GM12878 (cell line): Measurements from ENCODE around the gene DYNLL2. TPM values are rescaled to one million over a fixed set of nuclear protein-coding genes. Genes with fewer than 3 reads are reported as not detected.

ENCODE experiments used
- ATAC-seq: fragments of 200-7000 bp; cut with Tn5 transposase; 3 replicates; pipeline ENCODE4 v1.9.1; 2020; ENCODE audit warnings: mild to moderate bottlenecking, moderate library complexity
- BruUV-seq: library from RNA; stranded (reverse); fragments of 400-500 nt; replicated peaks from 2 replicates; lab custom pipeline; 2021; lab: Mats Ljungman, UMichigan
- CTCF ChIA-PET: fragments of 300-600 bp; sonication (Branson Sonifier 250); formaldehyde crosslinking; extraction: SDS; loops from one replicate; lab custom pipeline; 2021; ENCODE audit warnings: inconsistent platforms; lab: Yijun Ruan, JAX
- POLR2A ChIA-PET: fragments of 350-600 bp; formaldehyde crosslinking; extraction: SDS; loops from one replicate; lab custom pipeline; 2021; ENCODE audit warnings: inconsistent platforms; lab: Charles Lee
- RAD21 ChIA-PET: fragments of 300-600 bp; sonication (Branson Sonifier 250); formaldehyde crosslinking; loops from one replicate; lab custom pipeline; 2023; ENCODE audit warnings: antibody characterized with exemption; ENCODE audit not compliant: unreplicated experiment; lab: Charles Lee
- SMC1A ChIA-PET: fragments of 300-600 bp; sonication (Branson Sonifier 250); formaldehyde crosslinking; loops from one replicate; lab custom pipeline; 2023; ENCODE audit not compliant: unreplicated experiment, uncharacterized antibody; lab: Charles Lee
- DNase-seq: peaks from one replicate; pipeline ENCODE4 v3.0.0-alpha.2; 2011; ENCODE audit warnings: low read depth, low spot score
- FAIRE-seq: peaks from 3 replicates; lab custom pipeline; 2011; peaks lifted over from hg19 to GRCh38; lab: Jason Lieb, UNC
- H2AFZ ChIP-seq: 2 replicates; pipeline ENCODE4 v1.6.0; 2011; ENCODE audit warnings: low read depth, low read length, control low read depth; ENCODE audit not compliant: control insufficient read depth
- H3K27ac ChIP-seq: 2 replicates; pipeline ENCODE4 v1.5.1; 2011; ENCODE audit warnings: control low read depth; ENCODE audit not compliant: control insufficient read depth, insufficient read depth
- H3K27me3 ChIP-seq, 2 experiments: replicated peaks in 1 of 2; 2 replicates each; pipeline versions ENCODE4 v1.6.0 to v1.6.1; 2011; ENCODE audit warnings: low read length in 1 of 2; ENCODE audit not compliant: control insufficient read depth in 2 of 2, insufficient read depth in 2 of 2
- H3K36me3 ChIP-seq, 2 experiments: 2 replicates each; pipeline ENCODE4 v1.5.1; 2011; ENCODE audit warnings: low read length in 1 of 2; ENCODE audit not compliant: control insufficient read depth in 2 of 2, insufficient read depth in 2 of 2
- H3K4me1 ChIP-seq: 2 replicates; pipeline ENCODE4 v1.6.1; 2011; ENCODE audit warnings: mild to moderate bottlenecking, low read length, moderate library complexity, mixed read lengths; ENCODE audit not compliant: control insufficient read depth, insufficient read depth
- H3K4me2 ChIP-seq: 2 replicates; pipeline ENCODE4 v1.6.0; 2011; ENCODE audit warnings: control low read depth; ENCODE audit not compliant: control insufficient read depth, insufficient read depth
- H3K4me3 ChIP-seq: fragments of 200-600 bp; sonication (generic); 2 replicates; pipeline ENCODE4 v1.5.1; 2016
- H3K79me2 ChIP-seq: 2 replicates; pipeline ENCODE4 v1.6.0; 2011; ENCODE audit warnings: low read length; ENCODE audit not compliant: control insufficient read depth, insufficient read depth
- H3K9ac ChIP-seq: 2 replicates; pipeline ENCODE4 v1.8.0; 2011; ENCODE audit warnings: low read length, control low read depth, mixed read lengths; ENCODE audit not compliant: control insufficient read depth, insufficient read depth
- H3K9me3 ChIP-seq: replicated peaks from 3 replicates; pipeline ENCODE4 v1.5.1; 2011; ENCODE audit warnings: mild to moderate bottlenecking, low read length; ENCODE audit not compliant: control insufficient read depth, insufficient read depth
- H4K20me1 ChIP-seq: 2 replicates; pipeline ENCODE4 v1.6.0; 2011; ENCODE audit not compliant: control insufficient read depth, insufficient read depth
- EZH2 ChIP-seq: IDR thresholded peaks from 2 replicates; pipeline ENCODE4 v1.6.1; 2012; ENCODE audit warnings: low read depth, mild to moderate bottlenecking, control low read depth, inconsistent platforms, low read length, borderline replicate concordance; ENCODE audit not compliant: control insufficient read depth
- IRF4 ChIP-seq: IDR thresholded peaks from 2 replicates; pipeline ENCODE4 v1.6.1; 2011; ENCODE audit warnings: low read depth, low read length
- KDM1A ChIP-seq: fragments of 200-600 bp; sonication (generic); IDR thresholded peaks from 2 replicates; pipeline ENCODE4 v1.6.1; 2016; ENCODE audit warnings: borderline replicate concordance
- KLF5 ChIP-seq: fragments of 450-650 bp; IDR thresholded peaks from 2 replicates; pipeline ENCODE4 v1.6.1; 2014; ENCODE audit warnings: mild to moderate bottlenecking; ENCODE audit not compliant: partially characterized antibody
- MTA3 ChIP-seq: IDR thresholded peaks from 2 replicates; pipeline ENCODE4 v1.6.1; 2012; ENCODE audit warnings: low read length, inconsistent platforms, borderline replicate concordance
- PAX5 ChIP-seq: IDR thresholded peaks from 2 replicates; pipeline ENCODE4 v1.6.1; 2011; ENCODE audit warnings: low read depth, low read length, borderline replicate concordance
- TAF1 ChIP-seq: IDR thresholded peaks from 2 replicates; pipeline ENCODE4 v1.6.1; 2011; ENCODE audit warnings: mild to moderate bottlenecking, low read depth, low read length, borderline replicate concordance
- TCF12 ChIP-seq: IDR thresholded peaks from 2 replicates; pipeline ENCODE4 v1.6.1; 2011; ENCODE audit warnings: low read depth, mild to moderate bottlenecking, low read length
- WGBS: methylation state at CpG from one replicate; pipeline ENCODE4 v1.1.6; 2016; ENCODE audit warnings: low lambda C conversion rate; ENCODE audit not compliant: insufficient replicate concordance, insufficient coverage; ENCODE audit errors: missing lambda C conversion rate; 5-methylcytosine and 5-hydroxymethylcytosine counted together
- in situ Hi-C: fragments of 300-500 bp; cut with MboI; formaldehyde crosslinking; loops from 9 replicates; pipeline ENCODE4 v1.14.3; 2018; ENCODE audit warnings: mixed read lengths
- intact Hi-C: fragments of 100-400 bp; cut with micrococcal nuclease; formaldehyde crosslinking; loops from one replicate; pipeline ENCODE4 v1.14.2; 2022; ENCODE audit not compliant: unreplicated experiment
- polyA plus RNA-seq, 11 experiments: library from polyadenylated mRNA; depleted of rRNA in 4 of 11; unstranded in 6 of 11; stranded (reverse) in 5 of 11; fragments of >200 nt; fragmentation: Nextera tagmentation in 4 of 11; fragmentation: Illumina TruSeq in 1 of 11; extraction: Ambion mirVana in 4 of 11; extraction: Trizol in 1 of 11; gene quantifications; 1 replicate in 1 of 11; 2 replicates in 10 of 11; pipeline versions ENCODE4 v1.2.1 to v1.2.3, GENCODE V29; 2011 to 2016; ENCODE audit warnings: inconsistent platforms in 2 of 11, missing spikeins in 2 of 11, low read depth in 1 of 11
- total RNA-seq, 4 experiments: library from RNA; depleted of rRNA in 3 of 4; stranded (reverse); fragments of >200 nt in 3 of 4; fragmentation: Illumina TruSeq in 1 of 4; extraction: Trizol in 1 of 4; gene quantifications; 2 replicates each; pipeline versions ENCODE4 v1.2.1 to v1.2.3, GENCODE V29; 2013 to 2021
- TF ChIP-seq, protein P1 (sequence below): IDR thresholded peaks from 2 replicates; pipeline ENCODE4 v1.6.1; 2012; ENCODE audit warnings: low read depth, low read length, improper control_type of control experiment
- TF ChIP-seq, protein P2 (sequence below): fragments of 450-650 bp; IDR thresholded peaks from 2 replicates; pipeline ENCODE4 v1.6.1; 2018; ENCODE audit warnings: mild to moderate bottlenecking, low read depth, moderate library complexity; ENCODE audit not compliant: partially characterized antibody
- TF ChIP-seq, protein P3 (sequence below): fragments of 450-650 bp; IDR thresholded peaks from 2 replicates; pipeline ENCODE4 v1.6.1; 2017; ENCODE audit warnings: antibody characterized with exemption, mild to moderate bottlenecking, moderate library complexity

The DYNLL2 gene
- total and polyA plus RNA-seq, 10 of the 15 experiments (the other 5 are each of a cell fraction or from before 2014, with no cell fraction given) = 0.62 to 19.2 (median 9.1) TPM

DNA sequence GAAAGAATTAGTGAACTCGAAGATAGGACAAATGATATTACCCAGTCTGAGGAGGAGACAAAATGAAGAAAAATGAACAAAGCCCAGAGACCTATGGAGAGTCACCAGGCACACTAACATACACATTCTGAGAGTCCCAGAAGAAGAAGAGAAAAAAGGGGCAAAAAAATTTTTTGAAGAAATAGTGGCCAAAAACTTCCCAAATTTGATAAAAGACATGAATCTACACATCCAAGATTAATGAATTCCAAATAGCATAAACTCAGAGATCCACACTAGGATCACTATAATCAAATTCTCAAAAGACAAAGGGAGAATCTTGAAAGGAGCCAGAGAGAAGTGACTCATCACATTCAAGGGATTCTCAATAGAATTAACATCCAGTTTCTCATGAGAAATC lies 61.6 kb downstream of the DYNLL2 start:
- no peak overlapping the region for H3K4me3 ChIP-seq
- ATAC-seq (no peak), DNase-seq (no peak), FAIRE-seq (no peak)
- peaks cover 2 to 7% of the 10 kb centered on the region in 2 experiments for H3K27me3 ChIP-seq
- no peaks in the 10 kb centered on the region for H3K36me3 ChIP-seq
- ChIA-PET RAD21 (no interaction called here), POLR2A (no interaction called here), SMC1A (no interaction called here), CTCF (no interaction called here)
- H3K9me3 ChIP-seq = no peaks in the 10 kb centered on the region; the same call in 1 of the 3 replicates
- in situ Hi-C loops = no loop called here
- no peaks in the 10 kb centered on the region for H3K4me1 ChIP-seq
- H3K27ac ChIP-seq = no peak overlapping the region
- no peak overlapping the region for H2AFZ ChIP-seq
- BruUV-seq = no TSS peak
- intact Hi-C loops = no loop called here
- H3K79me2 ChIP-seq = no peaks in the 10 kb centered on the region
- H3K9ac ChIP-seq = no peak overlapping the region
- H3K4me2 ChIP-seq = no peak overlapping the region
- TF ChIP-seq, protein P1, sequence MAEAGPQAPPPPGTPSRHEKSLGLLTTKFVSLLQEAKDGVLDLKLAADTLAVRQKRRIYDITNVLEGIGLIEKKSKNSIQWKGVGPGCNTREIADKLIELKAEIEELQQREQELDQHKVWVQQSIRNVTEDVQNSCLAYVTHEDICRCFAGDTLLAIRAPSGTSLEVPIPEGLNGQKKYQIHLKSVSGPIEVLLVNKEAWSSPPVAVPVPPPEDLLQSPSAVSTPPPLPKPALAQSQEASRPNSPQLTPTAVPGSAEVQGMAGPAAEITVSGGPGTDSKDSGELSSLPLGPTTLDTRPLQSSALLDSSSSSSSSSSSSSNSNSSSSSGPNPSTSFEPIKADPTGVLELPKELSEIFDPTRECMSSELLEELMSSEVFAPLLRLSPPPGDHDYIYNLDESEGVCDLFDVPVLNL = no peak
- TF ChIP-seq IRF4 = no peak
- TF ChIP-seq, protein P2, sequence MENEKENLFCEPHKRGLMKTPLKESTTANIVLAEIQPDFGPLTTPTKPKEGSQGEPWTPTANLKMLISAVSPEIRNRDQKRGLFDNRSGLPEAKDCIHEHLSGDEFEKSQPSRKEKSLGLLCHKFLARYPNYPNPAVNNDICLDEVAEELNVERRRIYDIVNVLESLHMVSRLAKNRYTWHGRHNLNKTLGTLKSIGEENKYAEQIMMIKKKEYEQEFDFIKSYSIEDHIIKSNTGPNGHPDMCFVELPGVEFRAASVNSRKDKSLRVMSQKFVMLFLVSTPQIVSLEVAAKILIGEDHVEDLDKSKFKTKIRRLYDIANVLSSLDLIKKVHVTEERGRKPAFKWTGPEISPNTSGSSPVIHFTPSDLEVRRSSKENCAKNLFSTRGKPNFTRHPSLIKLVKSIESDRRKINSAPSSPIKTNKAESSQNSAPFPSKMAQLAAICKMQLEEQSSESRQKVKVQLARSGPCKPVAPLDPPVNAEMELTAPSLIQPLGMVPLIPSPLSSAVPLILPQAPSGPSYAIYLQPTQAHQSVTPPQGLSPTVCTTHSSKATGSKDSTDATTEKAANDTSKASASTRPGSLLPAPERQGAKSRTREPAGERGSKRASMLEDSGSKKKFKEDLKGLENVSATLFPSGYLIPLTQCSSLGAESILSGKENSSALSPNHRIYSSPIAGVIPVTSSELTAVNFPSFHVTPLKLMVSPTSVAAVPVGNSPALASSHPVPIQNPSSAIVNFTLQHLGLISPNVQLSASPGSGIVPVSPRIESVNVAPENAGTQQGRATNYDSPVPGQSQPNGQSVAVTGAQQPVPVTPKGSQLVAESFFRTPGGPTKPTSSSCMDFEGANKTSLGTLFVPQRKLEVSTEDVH = no peak
- TF ChIP-seq, protein P3, sequence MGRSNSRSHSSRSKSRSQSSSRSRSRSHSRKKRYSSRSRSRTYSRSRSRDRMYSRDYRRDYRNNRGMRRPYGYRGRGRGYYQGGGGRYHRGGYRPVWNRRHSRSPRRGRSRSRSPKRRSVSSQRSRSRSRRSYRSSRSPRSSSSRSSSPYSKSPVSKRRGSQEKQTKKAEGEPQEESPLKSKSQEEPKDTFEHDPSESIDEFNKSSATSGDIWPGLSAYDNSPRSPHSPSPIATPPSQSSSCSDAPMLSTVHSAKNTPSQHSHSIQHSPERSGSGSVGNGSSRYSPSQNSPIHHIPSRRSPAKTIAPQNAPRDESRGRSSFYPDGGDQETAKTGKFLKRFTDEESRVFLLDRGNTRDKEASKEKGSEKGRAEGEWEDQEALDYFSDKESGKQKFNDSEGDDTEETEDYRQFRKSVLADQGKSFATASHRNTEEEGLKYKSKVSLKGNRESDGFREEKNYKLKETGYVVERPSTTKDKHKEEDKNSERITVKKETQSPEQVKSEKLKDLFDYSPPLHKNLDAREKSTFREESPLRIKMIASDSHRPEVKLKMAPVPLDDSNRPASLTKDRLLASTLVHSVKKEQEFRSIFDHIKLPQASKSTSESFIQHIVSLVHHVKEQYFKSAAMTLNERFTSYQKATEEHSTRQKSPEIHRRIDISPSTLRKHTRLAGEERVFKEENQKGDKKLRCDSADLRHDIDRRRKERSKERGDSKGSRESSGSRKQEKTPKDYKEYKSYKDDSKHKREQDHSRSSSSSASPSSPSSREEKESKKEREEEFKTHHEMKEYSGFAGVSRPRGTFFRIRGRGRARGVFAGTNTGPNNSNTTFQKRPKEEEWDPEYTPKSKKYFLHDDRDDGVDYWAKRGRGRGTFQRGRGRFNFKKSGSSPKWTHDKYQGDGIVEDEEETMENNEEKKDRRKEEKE = no peak
- no peak for TF ChIP-seq MTA3
- no peak for TF ChIP-seq EZH2
- no peak for TF ChIP-seq PAX5
- TF ChIP-seq TCF12 = no peak
- no peak for TF ChIP-seq TAF1
- TF ChIP-seq KLF5 = no peak
- no peak for TF ChIP-seq KDM1A
- TF ChIP-seq, all 136 proteins: peak for 0
- no peaks in the 10 kb centered on the region for H4K20me1 ChIP-seq
- 0% methylated on average over 1 of the region's 1 CpG for WGBS
